Mesodermal cell (in vitro differentiated cells): ENCODE results near the gene MAST4.

Source experiments
- H3K27ac ChIP-seq: 2 replicates; pipeline ENCODE4 v1.7.0; 2013; ENCODE audit warnings: mild to moderate bottlenecking, low read depth, low read length, moderate library complexity; ENCODE audit not compliant: severe bottlenecking
- H3K36me3 ChIP-seq: 2 replicates; pipeline ENCODE4 v1.7.1; 2013; ENCODE audit warnings: mild to moderate bottlenecking, low read length, moderate library complexity; ENCODE audit not compliant: control insufficient read depth, insufficient read depth
- H3K4me1 ChIP-seq: one replicate; pipeline ENCODE4 v1.7.1; 2013; ENCODE audit warnings: mild to moderate bottlenecking, low read length; ENCODE audit not compliant: insufficient read depth, control insufficient read depth, poor library complexity, severe bottlenecking
- H3K4me3 ChIP-seq: 2 replicates; pipeline ENCODE4 v1.7.0; 2013; ENCODE audit warnings: low read length, control low read depth, mild to moderate bottlenecking; ENCODE audit not compliant: insufficient read depth, poor library complexity, severe bottlenecking; ENCODE audit errors: extremely low read depth
- H3K9me3 ChIP-seq: 2 replicates; pipeline ENCODE4 v1.7.1; 2013; ENCODE audit warnings: mild to moderate bottlenecking, low read length, moderate library complexity; ENCODE audit not compliant: control insufficient read depth
- WGBS, 2 experiments: methylation state at CpG; one replicate each; pipeline ENCODE4 v1.1.5; 2013; ENCODE audit warnings: missing lambda C conversion rate in 2 of 2; ENCODE audit not compliant: insufficient coverage in 2 of 2; 5-methylcytosine and 5-hydroxymethylcytosine counted together

The MAST4 gene

GRCh38 chr5:66891184-66891925 lies 295.2 kb downstream of the MAST4 start:
- H3K27ac ChIP-seq = no peak overlapping the region
- no peaks in the 10 kb centered on the region for H3K9me3 ChIP-seq
- H3K4me1 ChIP-seq = no peaks in the 10 kb centered on the region
- H3K36me3 ChIP-seq = no peaks in the 10 kb centered on the region
- no peak overlapping the region for H3K4me3 ChIP-seq
- WGBS, 2 experiments = 80 to 86% methylated on average over 1 to 3 of the region's 3 CpGs

GRCh38 chr5:66892716-66893115 lies 296.5 kb downstream of the MAST4 start:
- no peaks in the 10 kb centered on the region for H3K4me1 ChIP-seq
- WGBS, 2 experiments = no CpG with 5 or more reads among the region's 3 CpGs
- no peaks in the 10 kb centered on the region for H3K9me3 ChIP-seq
- no peak overlapping the region for H3K4me3 ChIP-seq
- H3K36me3 ChIP-seq = no peaks in the 10 kb centered on the region
- no peak overlapping the region for H3K27ac ChIP-seq

GRCh38 chr5:66894480-66895240 lies 298.5 kb downstream of the MAST4 start:
- Histone ChIP-seq H3K4me3 (no peak overlapping the region), H3K4me1 (peaks cover 6% of the 10 kb centered on the region), H3K36me3 (no peaks in the 10 kb centered on the region), H3K27ac (no peak overlapping the region), H3K9me3 (no peaks in the 10 kb centered on the region)
- WGBS, 2 experiments = 81% methylated on average over 3 of the region's 3 CpGs; no CpG with 5 or more reads in 1 of the 2 experiments

- Histone ChIP-seq H3K9me3 (no peaks in the 10 kb centered on the region), H3K4me1 (peaks cover 10% of the 10 kb centered on the region), H3K4me3 (no peak overlapping the region), H3K27ac (no peak overlapping the region), H3K36me3 (no peaks in the 10 kb centered on the region)
- 92 to 100% methylated on average over 1 to 2 of the region's 4 CpGs for WGBS, 2 experiments
Observed at GRCh38 chr5:66896171-66896570, 300.0 kb downstream of the MAST4 start.

GRCh38 chr5:66897356-66897755 lies 301.2 kb downstream of the MAST4 start:
- Histone ChIP-seq H3K27ac (no peak overlapping the region), H3K36me3 (no peaks in the 10 kb centered on the region), H3K4me3 (no peak overlapping the region), H3K4me1 (peaks cover 10% of the 10 kb centered on the region), H3K9me3 (no peaks in the 10 kb centered on the region)
- WGBS, 2 experiments = 92 to 94% methylated on average over 7 to 9 of the region's 9 CpGs

GRCh38 chr5:66898241-66898995 lies 302.2 kb downstream of the MAST4 start:
- Histone ChIP-seq H3K9me3 (no peaks in the 10 kb centered on the region), H3K4me3 (no peak overlapping the region), H3K27ac (no peak overlapping the region), H3K36me3 (no peaks in the 10 kb centered on the region), H3K4me1 (peaks cover 10% of the 10 kb centered on the region)
- WGBS, 2 experiments = 71% methylated on average over 1 of the region's 2 CpGs; no CpG with 5 or more reads in 1 of the 2 experiments

- Histone ChIP-seq H3K36me3 (no peaks in the 10 kb centered on the region), H3K4me3 (no peak overlapping the region), H3K4me1 (peaks cover 14% of the 10 kb centered on the region), H3K27ac (no peak overlapping the region), H3K9me3 (no peaks in the 10 kb centered on the region)
- WGBS, 2 experiments = no CpG with 5 or more reads among the region's 1 CpG
Observed at GRCh38 chr5:66903218-66903617, 307.0 kb downstream of the MAST4 start.

- Histone ChIP-seq H3K36me3 (no peaks in the 10 kb centered on the region), H3K4me3 (no peak overlapping the region), H3K4me1 (peaks cover 12% of the 10 kb centered on the region), H3K27ac (no peak overlapping the region), H3K9me3 (no peaks in the 10 kb centered on the region)
- 61 to 100% methylated on average over 1 to 3 of the region's 3 CpGs for WGBS, 2 experiments
Observed at GRCh38 chr5:66903709-66904108, 307.5 kb downstream of the MAST4 start.

- no peak overlapping the region for H3K4me3 ChIP-seq
- H3K4me1 ChIP-seq = peaks cover 7% of the 10 kb centered on the region
- no peaks in the 10 kb centered on the region for H3K36me3 ChIP-seq
- no peaks in the 10 kb centered on the region for H3K9me3 ChIP-seq
- no peak overlapping the region for H3K27ac ChIP-seq
- WGBS, 2 experiments = no CpG with 5 or more reads among the region's 3 CpGs
Observed at GRCh38 chr5:66904189-66904588, 308.0 kb downstream of the MAST4 start.

GRCh38 chr5:66906021-66906420 lies 309.8 kb downstream of the MAST4 start:
- 47 to 74% methylated on average over 2 of the region's 3 CpGs for WGBS, 2 experiments
- Histone ChIP-seq H3K4me3 (no peak overlapping the region), H3K27ac (no peak overlapping the region), H3K4me1 (peaks cover 3% of the 10 kb centered on the region), H3K9me3 (no peaks in the 10 kb centered on the region), H3K36me3 (no peaks in the 10 kb centered on the region)
